HG03342 (cell line): ENCODE results near the gene C10orf53.
"Not testable (repeated sequence)": the region's sequence is repeated elsewhere in the genome, so short reads cannot be mapped to it uniquely, and the experiment has no call there.

ENCODE experiments used
- ATAC-seq: cut with Tn5 transposase; IDR thresholded peaks from one replicate; pipeline ENCODE4 v1.9.1; 2021; ENCODE audit warnings: mild to moderate bottlenecking, moderate library complexity; ENCODE audit not compliant: unreplicated experiment

The C10orf53 gene

GRCh38 chr10:49652421-49653272 lies 26.8 kb upstream of the C10orf53 start:
- no peak for ATAC-seq

GRCh38 chr10:49653273-49653929 lies 26.1 kb upstream of the C10orf53 start:
- ATAC-seq = no peak

GRCh38 chr10:49654036-49654693 lies 25.3 kb upstream of the C10orf53 start:
- ATAC-seq = no peak

- no peak for ATAC-seq
Measured at GRCh38 chr10:49655099-49655498, 24.4 kb upstream of the C10orf53 start.

- no peak for ATAC-seq
Measured at GRCh38 chr10:49656845-49657493, 22.5 kb upstream of the C10orf53 start.

- no peak for ATAC-seq
Measured at GRCh38 chr10:49657606-49658005, 21.8 kb upstream of the C10orf53 start.

GRCh38 chr10:49661140-49661856 lies 18.2 kb upstream of the C10orf53 start:
- ATAC-seq = no peak

- ATAC-seq = no peak
Measured at GRCh38 chr10:49662169-49662830, 17.2 kb upstream of the C10orf53 start.

GRCh38 chr10:49663596-49663995 lies 15.9 kb upstream of the C10orf53 start:
- no peak for ATAC-seq

GRCh38 chr10:49664006-49664841 lies 15.2 kb upstream of the C10orf53 start:
- no peak for ATAC-seq

- ATAC-seq = no peak
Measured at GRCh38 chr10:49664842-49665355, 14.6 kb upstream of the C10orf53 start.

- ATAC-seq = no peak
Measured at GRCh38 chr10:49666054-49666615, 13.3 kb upstream of the C10orf53 start.

- ATAC-seq = no peak
Measured at GRCh38 chr10:49666685-49667084, 12.8 kb upstream of the C10orf53 start.

- ATAC-seq = no peak
Measured at GRCh38 chr10:49667991-49668390, 11.5 kb upstream of the C10orf53 start.

GRCh38 chr10:49668684-49669083 lies 10.8 kb upstream of the C10orf53 start:
- ATAC-seq = no peak

- no peak for ATAC-seq
Measured at GRCh38 chr10:49678827-49679479, 498 bp upstream of the C10orf53 start.

- ATAC-seq = not testable (repeated sequence)
Measured at GRCh38 chr10:49682449-49682848, 3.0 kb downstream of the C10orf53 start.

- no peak for ATAC-seq
Measured at GRCh38 chr10:49682879-49683278, 3.4 kb downstream of the C10orf53 start.
